BLaER1 treated with 17β-estradiol and CSF1 and Interleukin-3, amounts not matched to agents 10 nM and 100 nM (cell line): ENCODE measurements around the gene RUNX1.

Experiments
- H3K27ac ChIP-seq, 11 experiments: shearing (Covaris generic); formaldehyde crosslinking; 2 replicates each; pipeline ENCODE4 v1.8.1; 2022
- H3K27me3 ChIP-seq, 11 experiments: shearing (Covaris generic); formaldehyde crosslinking; 2 replicates each; pipeline ENCODE4 v1.8.1; 2022
- H3K36me3 ChIP-seq, 11 experiments: shearing (Covaris generic); formaldehyde crosslinking; 2 replicates each; pipeline ENCODE4 v1.8.1; 2022
- H3K4me1 ChIP-seq, 10 experiments: shearing (Covaris generic); formaldehyde crosslinking; 2 replicates each; pipeline ENCODE4 v1.8.1; 2022
- H3K4me2 ChIP-seq, 11 experiments: shearing (Covaris generic); formaldehyde crosslinking; 2 replicates each; pipeline ENCODE4 v1.8.1; 2022
- H3K4me3 ChIP-seq, 10 experiments: shearing (Covaris generic); formaldehyde crosslinking; 2 replicates each; pipeline ENCODE4 v1.8.1; 2022
- H3K9ac ChIP-seq, 11 experiments: shearing (Covaris generic); formaldehyde crosslinking; 2 replicates each; pipeline ENCODE4 v1.8.1; 2022
- H3K9me3 ChIP-seq, 11 experiments: shearing (Covaris generic); formaldehyde crosslinking; replicated peaks in 1 of 11; 2 replicates each; pipeline ENCODE4 v1.8.1; 2022
- H4K20me1 ChIP-seq, 11 experiments: shearing (Covaris generic); formaldehyde crosslinking; 2 replicates each; pipeline ENCODE4 v1.8.1; 2022
- Cebpa-rat ChIP-seq, 11 experiments: shearing (Covaris generic); IDR thresholded peaks; 2 replicates each; pipeline ENCODE4 v1.8.1; 2022

Gene RUNX1

GRCh38 chr21:34859976-34860653 lies 189.0 kb downstream of the RUNX1 start:
- no peak overlapping the region for H3K4me2 ChIP-seq
- peaks cover 100% of the 10 kb centered on the region in 11 experiments for H4K20me1 ChIP-seq
- peaks cover 99 to 100% (median 100%) of the 10 kb centered on the region in 11 experiments for H3K36me3 ChIP-seq
- no peaks in the 10 kb centered on the region for H3K9me3 ChIP-seq
- TF ChIP-seq Cebpa-rat (IDR thresholded peaks at IDR 0.05), result no peak
- no peak overlapping the region for H3K4me3 ChIP-seq
- no peaks in the 10 kb centered on the region for H3K27me3 ChIP-seq
- H3K9ac ChIP-seq, result no peak overlapping the region
- H3K4me1 ChIP-seq, result peaks cover 35 to 72% (median 43%) of the 10 kb centered on the region in 10 experiments
- H3K27ac ChIP-seq, result no peak overlapping the region

GRCh38 chr21:34858559-34858958 lies 190.5 kb downstream of the RUNX1 start:
- no peak overlapping the region for H3K27ac ChIP-seq
- H3K4me3 ChIP-seq, result no peak overlapping the region
- H3K27me3 ChIP-seq, result no peaks in the 10 kb centered on the region
- H3K9ac ChIP-seq, result no peak overlapping the region; a peak in 1 of 22 replicates
- H3K4me1 ChIP-seq, result peaks cover 21 to 71% (median 34%) of the 10 kb centered on the region in 10 experiments; a peak in 17 of 20 replicates
- H3K9me3 ChIP-seq, result no peaks in the 10 kb centered on the region
- H3K36me3 ChIP-seq, result peaks cover 99 to 100% (median 100%) of the 10 kb centered on the region in 11 experiments
- TF ChIP-seq Cebpa-rat (IDR thresholded peaks at IDR 0.05), result no peak
- H3K4me2 ChIP-seq, result peak overlapping the region in 2 of 11 experiments; percentile 2 to 13; a peak in 2 of 22 replicates
- H4K20me1 ChIP-seq, result peaks cover 100% of the 10 kb centered on the region in 11 experiments

GRCh38 chr21:34857874-34858273 lies 191.2 kb downstream of the RUNX1 start:
- Histone ChIP-seq H4K20me1 (peaks cover 100% of the 10 kb centered on the region in 11 experiments), H3K27ac (no peak overlapping the region), H3K9ac (0 out of 22 replicates have a peak overlapping the region, but pooled peaks of 1 of the 11 experiments have one; percentile 1), H3K9me3 (no peaks in the 10 kb centered on the region), H3K27me3 (no peaks in the 10 kb centered on the region), H3K4me3 (no peak overlapping the region), H3K4me1 (peaks cover 21 to 72% (median 37%) of the 10 kb centered on the region in 10 experiments; a peak in 17 of 20 replicates), H3K36me3 (peaks cover 99 to 100% (median 100%) of the 10 kb centered on the region in 11 experiments), H3K4me2 (peak overlapping the region in 3 of 11 experiments; percentile 2 to 23 (median 4); a peak in 3 of 22 replicates)
- TF ChIP-seq Cebpa-rat (IDR thresholded peaks at IDR 0.05), result no peak

GRCh38 chr21:34857122-34857713 lies 191.9 kb downstream of the RUNX1 start:
- Histone ChIP-seq H3K4me1 (peaks cover 21 to 72% (median 40%) of the 10 kb centered on the region in 10 experiments; a peak in 17 of 20 replicates), H3K4me2 (peak overlapping the region in 2 of 11 experiments; percentile 2 to 6; a peak in 3 of 22 replicates), H3K9ac (0 out of 22 replicates have a peak overlapping the region, but pooled peaks of 1 of the 11 experiments have one; percentile 1), H3K9me3 (no peaks in the 10 kb centered on the region), H3K27ac (no peak overlapping the region; a peak in 1 of 22 replicates), H3K4me3 (no peak overlapping the region), H3K36me3 (peaks cover 99 to 100% (median 100%) of the 10 kb centered on the region in 11 experiments), H4K20me1 (peaks cover 100% of the 10 kb centered on the region in 11 experiments), H3K27me3 (no peaks in the 10 kb centered on the region)
- no peak for TF ChIP-seq Cebpa-rat (IDR thresholded peaks at IDR 0.05)

GRCh38 chr21:34852448-34852847 lies 196.7 kb downstream of the RUNX1 start:
- Histone ChIP-seq H3K9ac (no peak overlapping the region), H4K20me1 (peaks cover 94 to 98% (median 96%) of the 10 kb centered on the region in 11 experiments), H3K4me1 (peaks cover 13 to 52% (median 31%) of the 10 kb centered on the region in 10 experiments; a peak in 19 of 20 replicates), H3K4me3 (no peak overlapping the region), H3K9me3 (no peaks in the 10 kb centered on the region), H3K36me3 (peaks cover 95 to 97% (median 96%) of the 10 kb centered on the region in 11 experiments), H3K27ac (no peak overlapping the region), H3K4me2 (peak overlapping the region in 2 of 11 experiments; percentile 4 to 31; a peak in 2 of 22 replicates), H3K27me3 (no peaks in the 10 kb centered on the region)
- no peak for TF ChIP-seq Cebpa-rat (IDR thresholded peaks at IDR 0.05)

- no peak overlapping the region for H3K4me3 ChIP-seq
- H3K9me3 ChIP-seq, result no peaks in the 10 kb centered on the region
- no peaks in the 10 kb centered on the region for H3K27me3 ChIP-seq
- H3K4me2 ChIP-seq, result peak overlapping the region in 1 of 11 experiments; percentile 3; a peak in 1 of 22 replicates
- peaks cover 92 to 98% (median 96%) of the 10 kb centered on the region in 11 experiments for H4K20me1 ChIP-seq
- no peak for TF ChIP-seq Cebpa-rat (IDR thresholded peaks at IDR 0.05)
- peaks cover 26 to 73% (median 53%) of the 10 kb centered on the region in 10 experiments for H3K4me1 ChIP-seq
- no peak overlapping the region for H3K27ac ChIP-seq
- H3K36me3 ChIP-seq, result peaks cover 94 to 97% (median 96%) of the 10 kb centered on the region in 11 experiments
- no peak overlapping the region for H3K9ac ChIP-seq
These were observed 198.9 kb downstream of the RUNX1 start for GRCh38 chr21:34850166-34850690.

GRCh38 chr21:34846601-34847112 lies 202.4 kb downstream of the RUNX1 start:
- H3K36me3 ChIP-seq, result peaks cover 94 to 97% (median 96%) of the 10 kb centered on the region in 11 experiments
- peak overlapping the region; percentile 15 to 86 (median 40); a peak in 21 of 22 replicates for H3K4me2 ChIP-seq
- H4K20me1 ChIP-seq, result peaks cover 92 to 98% (median 96%) of the 10 kb centered on the region in 11 experiments
- peak overlapping the region in 4 of 11 experiments; percentile 3 to 57 (median 10); a peak in 4 of 22 replicates for H3K9ac ChIP-seq
- TF ChIP-seq Cebpa-rat (IDR thresholded peaks at IDR 0.05), result no peak
- no peak overlapping the region for H3K4me3 ChIP-seq
- no peaks in the 10 kb centered on the region for H3K27me3 ChIP-seq
- H3K4me1 ChIP-seq, result peaks cover 37 to 88% (median 56%) of the 10 kb centered on the region in 10 experiments
- no peaks in the 10 kb centered on the region for H3K9me3 ChIP-seq
- peak overlapping the region in 5 of 11 experiments; percentile 1 to 23 (median 9); a peak in 6 of 22 replicates for H3K27ac ChIP-seq

GRCh38 chr21:34845521-34846451 lies 203.3 kb downstream of the RUNX1 start:
- Histone ChIP-seq H3K27ac (peak overlapping the region in 7 of 11 experiments; percentile 1 to 37 (median 11); a peak in 10 of 22 replicates), H3K4me1 (peaks cover 37 to 90% (median 65%) of the 10 kb centered on the region in 10 experiments), H3K36me3 (peaks cover 94 to 97% (median 96%) of the 10 kb centered on the region in 11 experiments), H3K4me2 (peak overlapping the region; percentile 15 to 86 (median 40); a peak in 19 of 22 replicates), H3K9ac (peak overlapping the region in 4 of 11 experiments; percentile 17 to 57 (median 21); a peak in 5 of 22 replicates), H3K27me3 (no peaks in the 10 kb centered on the region), H3K9me3 (no peaks in the 10 kb centered on the region), H3K4me3 (no peak overlapping the region), H4K20me1 (peaks cover 92 to 98% (median 96%) of the 10 kb centered on the region in 11 experiments)
- TF ChIP-seq Cebpa-rat (IDR thresholded peaks at IDR 0.05), result no peak
